Measurements from ENCODE around the gene TM6SF1. TPM values are rescaled to one million over a fixed set of nuclear protein-coding genes. Genes with fewer than 3 reads are reported as not detected.

The TM6SF1 gene
- total and polyA plus RNA-seq, 9 of the 15 experiments (the other 6 are each of a cell fraction or from before 2014, with no cell fraction given), result 1.0 to 5.6 (median 3.5) TPM

DNA sequence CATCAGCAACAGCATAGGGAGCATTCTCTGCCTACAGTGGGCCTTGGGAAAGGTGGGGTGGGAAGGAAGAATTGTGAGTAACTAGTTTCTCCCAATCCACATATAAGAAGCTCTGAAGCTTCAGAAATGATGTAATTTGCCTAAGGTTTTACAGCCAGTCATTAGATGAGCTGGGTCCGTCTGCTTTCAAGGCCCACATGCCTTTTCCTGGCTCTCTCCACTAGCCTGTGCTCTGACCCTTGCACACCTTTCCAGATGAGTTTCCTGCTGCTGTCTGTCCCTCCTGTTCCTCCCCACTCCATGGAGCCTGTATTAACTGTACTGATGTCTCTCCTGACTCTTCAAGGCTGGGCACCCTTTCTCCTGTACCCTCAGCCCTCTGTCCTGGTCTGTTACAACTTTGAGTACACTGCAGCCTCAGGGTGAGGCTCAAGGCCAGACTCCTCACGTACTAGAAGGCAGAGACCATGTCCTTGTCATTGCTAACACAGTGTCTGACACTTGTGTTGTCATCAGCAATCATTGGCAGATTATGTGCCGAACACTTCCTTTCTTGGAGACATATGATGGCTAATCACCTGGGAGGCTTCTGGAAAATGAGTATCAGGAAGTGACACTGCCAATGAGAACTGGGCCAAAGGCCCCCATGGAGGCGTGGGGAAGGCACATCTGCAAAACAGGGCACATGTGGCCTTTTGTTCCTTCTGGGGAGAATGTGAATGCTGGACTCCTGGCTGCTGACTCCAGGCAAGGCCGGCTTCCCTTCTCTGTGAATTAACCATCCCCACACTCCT lies 6.6 kb downstream of the TM6SF1 start:
- H3K4me2 ChIP-seq (ENCODE audit: insufficient read depth, low read length), result no peak overlapping the region
- H3K36me3 ChIP-seq (ENCODE audit: control insufficient read depth, insufficient read depth, low read length), result no peaks in the 10 kb centered on the region
- no peaks in the 10 kb centered on the region for H3K9me3 ChIP-seq (replicated peaks; ENCODE audit: control insufficient read depth, insufficient read depth, low read depth, low read length)
- H3K27me3 ChIP-seq (ENCODE audit: control insufficient read depth in 2 of 2, insufficient read depth in 2 of 2, low read length in 2 of 2), result no peaks in the 10 kb centered on the region
- 44% methylated on average over 5 of the region's 5 CpGs for WGBS (ENCODE audit: insufficient coverage, low coverage, missing lambda C conversion rate)
- CTCF ChIA-PET (ENCODE audit: low intra/inter-chr PET ratio), result no interaction called here
- H3K4me3 ChIP-seq, result no peak overlapping the region
- H3K9me1 ChIP-seq (ENCODE audit: control insufficient read depth, insufficient read depth, low read length), result no peaks in the 10 kb centered on the region
- intact Hi-C loops (cut with micrococcal nuclease) (no loop called here), in situ Hi-C loops (cut with MboI) (no loop called here)
- no TSS peak for BruUV-seq (replicated peaks)
- ATAC-seq (no peak), FAIRE-seq (no peak), DNase-seq (ENCODE audit: extremely low read depth in 1 of 4, low spot score in 3 of 4) (no peak)
- H2AFZ ChIP-seq (ENCODE audit: low read depth, low read length), result no peak overlapping the region
- POLR2A ChIA-PET, result interaction anchor here (1.1 kb wide), 2 partner anchors 8 to 21 kb away, joined by 3 read pairs; no protein-coding TSS in a partner anchor
- H3K4me1 ChIP-seq (replicated peaks in 1 of 2; ENCODE audit: control insufficient read depth in 2 of 2, insufficient read depth in 2 of 2, low read length in 2 of 2), result peaks cover 2 to 4% of the 10 kb centered on the region in 2 experiments; a peak in 2 of 5 replicates
- no peaks in the 10 kb centered on the region for H4K20me1 ChIP-seq (replicated peaks; ENCODE audit: control insufficient read depth, insufficient read depth, low read length)
- no peak overlapping the region; a peak in 1 of 4 replicates for H3K9ac ChIP-seq (ENCODE audit: insufficient read depth in 1 of 2, low read depth in 2 of 2, low read length in 2 of 2)
- no peak for TF ChIP-seq TAF1 (IDR thresholded peaks at IDR 0.05; ENCODE audit: control insufficient read depth, extremely low read depth, insufficient read depth, low read length, severe bottlenecking)
- TF ChIP-seq CREM (IDR thresholded peaks at IDR 0.05; ENCODE audit: low read depth), result no peak
- no peak for TF ChIP-seq OTX1 (CRISPR knock-in tag; IDR thresholded peaks at IDR 0.05)
- no peak for TF ChIP-seq ZKSCAN3 (CRISPR knock-in tag; IDR thresholded peaks at IDR 0.05)
- no peak for TF ChIP-seq SMARCB1 (IDR thresholded peaks at IDR 0.05; ENCODE audit: insufficient read length, low read depth)
- no peak for TF ChIP-seq MCM5 (IDR thresholded peaks at IDR 0.05; ENCODE audit: low read depth)
- TF ChIP-seq, protein P1, sequence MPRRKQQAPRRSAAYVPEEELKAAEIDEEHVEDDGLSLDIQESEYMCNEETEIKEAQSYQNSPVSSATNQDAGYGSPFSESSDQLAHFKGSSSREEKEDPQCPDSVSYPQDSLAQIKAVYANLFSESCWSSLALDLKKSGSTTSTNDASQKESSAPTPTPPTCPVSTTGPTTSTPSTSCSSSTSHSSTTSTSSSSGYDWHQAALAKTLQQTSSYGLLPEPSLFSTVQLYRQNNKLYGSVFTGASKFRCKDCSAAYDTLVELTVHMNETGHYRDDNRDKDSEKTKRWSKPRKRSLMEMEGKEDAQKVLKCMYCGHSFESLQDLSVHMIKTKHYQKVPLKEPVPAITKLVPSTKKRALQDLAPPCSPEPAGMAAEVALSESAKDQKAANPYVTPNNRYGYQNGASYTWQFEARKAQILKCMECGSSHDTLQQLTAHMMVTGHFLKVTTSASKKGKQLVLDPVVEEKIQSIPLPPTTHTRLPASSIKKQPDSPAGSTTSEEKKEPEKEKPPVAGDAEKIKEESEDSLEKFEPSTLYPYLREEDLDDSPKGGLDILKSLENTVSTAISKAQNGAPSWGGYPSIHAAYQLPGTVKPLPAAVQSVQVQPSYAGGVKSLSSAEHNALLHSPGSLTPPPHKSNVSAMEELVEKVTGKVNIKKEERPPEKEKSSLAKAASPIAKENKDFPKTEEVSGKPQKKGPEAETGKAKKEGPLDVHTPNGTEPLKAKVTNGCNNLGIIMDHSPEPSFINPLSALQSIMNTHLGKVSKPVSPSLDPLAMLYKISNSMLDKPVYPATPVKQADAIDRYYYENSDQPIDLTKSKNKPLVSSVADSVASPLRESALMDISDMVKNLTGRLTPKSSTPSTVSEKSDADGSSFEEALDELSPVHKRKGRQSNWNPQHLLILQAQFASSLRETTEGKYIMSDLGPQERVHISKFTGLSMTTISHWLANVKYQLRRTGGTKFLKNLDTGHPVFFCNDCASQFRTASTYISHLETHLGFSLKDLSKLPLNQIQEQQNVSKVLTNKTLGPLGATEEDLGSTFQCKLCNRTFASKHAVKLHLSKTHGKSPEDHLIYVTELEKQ (CRISPR knock-in tag; IDR thresholded peaks at IDR 0.05), result no peak
- no peak for TF ChIP-seq KHSRP (IDR thresholded peaks at IDR 0.05)
- H3K27ac ChIP-seq (ENCODE audit: extremely low read depth, low read depth, low read length), result no peak overlapping the region
- H3K79me2 ChIP-seq (ENCODE audit: control insufficient read depth, insufficient read depth, low read length), result no peaks in the 10 kb centered on the region

All from K562 (cell line).